ENCODE results near the gene ZNF76.
A peak's percentile ranks its signal among the peaks of the same experiment; 100 is the strongest.

The ZNF76 gene

GRCh38 chr6:35294308-35294945 is 34.9 kb downstream of the ZNF76 start:
- H2AK5ac ChIP-seq (ENCODE audit: low read length, severe bottlenecking): no peak overlapping the region
- 60% methylated on average over 9 of the region's 10 CpGs for WGBS

GRCh38 chr6:35295036-35295435 is 35.5 kb downstream of the ZNF76 start:
- Histone ChIP-seq H3K27ac (ENCODE audit: low read length, poor library complexity, severe bottlenecking) (no peak overlapping the region), H3K23ac (ENCODE audit: low read length in 2 of 2) (no peak overlapping the region), H3K4me2 (ENCODE audit: low read length, poor library complexity, severe bottlenecking) (no peak overlapping the region), H2BK5ac (ENCODE audit: low read depth, low read length, poor library complexity, severe bottlenecking) (no peak overlapping the region), H2AFZ (ENCODE audit: low read depth, low read length) (no peak overlapping the region), H3K36me3 (ENCODE audit: control insufficient read depth in 1 of 2, insufficient read depth in 2 of 2, low read depth in 1 of 2, low read length in 2 of 2) (peaks cover 56 to 63% of the 10 kb centered on the region in 2 experiments), H3K27me3 (ENCODE audit: control insufficient read depth in 1 of 2, insufficient read depth in 1 of 2, low read length in 2 of 2) (no peaks in the 10 kb centered on the region), H3K4me1 (ENCODE audit: control insufficient read depth, insufficient read depth, low read depth, low read length) (peaks cover 9% of the 10 kb centered on the region), H4K91ac (ENCODE audit: low read length) (no peak overlapping the region), H2BK12ac (ENCODE audit: low read length in 2 of 2) (no peak overlapping the region), H2BK15ac (ENCODE audit: low read depth, poor library complexity, severe bottlenecking) (no peak overlapping the region), H3K4ac (ENCODE audit: low read depth in 1 of 2, low read length in 2 of 2) (no peak overlapping the region), H3K9ac (ENCODE audit: low read length) (no peak overlapping the region), H2AK5ac (ENCODE audit: low read length, severe bottlenecking) (no peak overlapping the region), H3K79me1 (replicated peaks; ENCODE audit: low read length, poor library complexity, severe bottlenecking) (no peaks in the 10 kb centered on the region), H3K9me3 (ENCODE audit: control insufficient read depth, low read length) (no peaks in the 10 kb centered on the region), H3K14ac (ENCODE audit: low read length in 2 of 2) (no peak overlapping the region), H3K18ac (ENCODE audit: low read depth in 1 of 2, low read length in 2 of 2) (no peak overlapping the region), H4K8ac (ENCODE audit: low read length) (no peak overlapping the region), H2BK120ac (ENCODE audit: low read depth, low read length) (no peak overlapping the region), H3K4me3 (ENCODE audit: insufficient read depth in 1 of 2, low read depth in 1 of 2, low read length in 2 of 2) (no peak overlapping the region)
- 93% methylated on average over 2 of the region's 2 CpGs for WGBS
- DNase-seq: no peak

More at GRCh38 chr6:35294308-35294945, 34.9 kb downstream of the ZNF76 start:
- H3K23ac ChIP-seq (ENCODE audit: low read length in 2 of 2): no peak overlapping the region
- H3K14ac ChIP-seq (ENCODE audit: low read length in 2 of 2): no peak overlapping the region
- H3K18ac ChIP-seq (ENCODE audit: low read depth in 1 of 2, low read length in 2 of 2): no peak overlapping the region
- no peak overlapping the region for H3K4me3 ChIP-seq (ENCODE audit: insufficient read depth in 1 of 2, low read depth in 1 of 2, low read length in 2 of 2)
- no peak overlapping the region for H2BK15ac ChIP-seq (ENCODE audit: low read depth, poor library complexity, severe bottlenecking)
- H2BK120ac ChIP-seq (ENCODE audit: low read depth, low read length): no peak overlapping the region
- no peak overlapping the region for H4K91ac ChIP-seq (ENCODE audit: low read length)
- no peak overlapping the region for H2AFZ ChIP-seq (ENCODE audit: low read depth, low read length)
- no peak overlapping the region for H2BK12ac ChIP-seq (ENCODE audit: low read length in 2 of 2)
- peak; percentile 38 for DNase-seq
- H3K4me2 ChIP-seq (ENCODE audit: low read length, poor library complexity, severe bottlenecking): no peak overlapping the region
- no peak overlapping the region for H3K4ac ChIP-seq (ENCODE audit: low read depth in 1 of 2, low read length in 2 of 2)
- H3K36me3 ChIP-seq (ENCODE audit: control insufficient read depth in 1 of 2, insufficient read depth in 2 of 2, low read depth in 1 of 2, low read length in 2 of 2): peaks cover 63 to 70% of the 10 kb centered on the region in 2 experiments
- no peak overlapping the region for H4K8ac ChIP-seq (ENCODE audit: low read length)
- no peak overlapping the region for H3K27ac ChIP-seq (ENCODE audit: low read length, poor library complexity, severe bottlenecking)
- peaks cover 9% of the 10 kb centered on the region for H3K4me1 ChIP-seq (ENCODE audit: control insufficient read depth, insufficient read depth, low read depth, low read length)
- H3K9ac ChIP-seq (ENCODE audit: low read length): no peak overlapping the region
- H3K27me3 ChIP-seq (ENCODE audit: control insufficient read depth in 1 of 2, insufficient read depth in 1 of 2, low read length in 2 of 2): no peaks in the 10 kb centered on the region
- no peak overlapping the region for H2BK5ac ChIP-seq (ENCODE audit: low read depth, low read length, poor library complexity, severe bottlenecking)
- no peaks in the 10 kb centered on the region for H3K79me1 ChIP-seq (replicated peaks; ENCODE audit: low read length, poor library complexity, severe bottlenecking)
- H3K9me3 ChIP-seq (ENCODE audit: control insufficient read depth, low read length): no peaks in the 10 kb centered on the region

DNA sequence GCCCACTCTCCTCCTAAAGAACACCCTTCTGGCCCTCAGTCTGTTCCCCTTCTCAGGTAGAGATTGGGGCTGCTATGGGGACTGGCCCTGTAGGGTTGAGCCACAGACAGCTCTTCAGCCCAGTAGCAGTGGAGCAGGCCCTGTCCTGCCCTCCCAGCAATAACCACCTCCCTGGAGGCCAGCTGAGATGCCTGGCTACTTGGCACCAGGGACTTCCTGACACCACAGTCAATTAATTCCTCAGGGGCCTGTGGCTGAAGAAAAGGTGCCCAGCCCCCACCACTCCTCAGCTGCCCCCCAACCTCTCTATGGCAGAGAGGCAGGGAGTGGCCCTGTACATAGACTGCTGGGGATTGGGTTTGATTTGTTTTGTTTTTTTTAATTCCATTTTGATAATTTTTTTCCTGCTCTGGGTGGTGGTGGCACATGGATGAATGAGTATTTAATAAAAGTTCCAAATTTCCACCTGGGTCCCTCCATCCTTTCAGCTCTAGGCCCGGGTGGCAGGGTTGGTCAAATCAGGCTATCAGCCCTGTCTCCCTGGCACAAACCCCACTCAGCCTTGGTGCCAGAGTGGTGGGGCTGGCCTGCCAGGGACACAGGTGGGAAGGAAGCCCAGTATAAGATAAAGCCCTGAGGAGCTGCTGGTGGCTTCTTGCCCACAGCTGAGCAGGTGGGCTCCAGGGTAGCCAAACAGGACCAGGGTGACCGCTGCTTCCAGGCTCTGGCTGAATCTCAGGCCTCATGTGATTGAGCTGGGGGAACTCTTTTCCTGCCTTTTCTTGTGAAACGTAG is 36.2 kb downstream of the ZNF76 start:
- no peak overlapping the region for H2AK5ac ChIP-seq (ENCODE audit: low read length, severe bottlenecking)
- H3K9ac ChIP-seq (ENCODE audit: low read length): no peak overlapping the region
- no peak overlapping the region for H3K4me2 ChIP-seq (ENCODE audit: low read length, poor library complexity, severe bottlenecking)
- H3K9me3 ChIP-seq (ENCODE audit: control insufficient read depth, low read length): no peaks in the 10 kb centered on the region
- no peak overlapping the region for H4K91ac ChIP-seq (ENCODE audit: low read length)
- no peaks in the 10 kb centered on the region for H3K79me1 ChIP-seq (replicated peaks; ENCODE audit: low read length, poor library complexity, severe bottlenecking)
- no peak overlapping the region for H3K18ac ChIP-seq (ENCODE audit: low read depth in 1 of 2, low read length in 2 of 2)
- no peak overlapping the region for H4K8ac ChIP-seq (ENCODE audit: low read length)
- H3K4ac ChIP-seq (ENCODE audit: low read depth in 1 of 2, low read length in 2 of 2): no peak overlapping the region
- no peak overlapping the region for H3K27ac ChIP-seq (ENCODE audit: low read length, poor library complexity, severe bottlenecking)
- H2AFZ ChIP-seq (ENCODE audit: low read depth, low read length): no peak overlapping the region
- no peak for DNase-seq
- peaks cover 50 to 57% of the 10 kb centered on the region in 2 experiments for H3K36me3 ChIP-seq (ENCODE audit: control insufficient read depth in 1 of 2, insufficient read depth in 2 of 2, low read depth in 1 of 2, low read length in 2 of 2)
- H3K4me3 ChIP-seq (ENCODE audit: insufficient read depth in 1 of 2, low read depth in 1 of 2, low read length in 2 of 2): no peak overlapping the region
- no peak overlapping the region for H3K23ac ChIP-seq (ENCODE audit: low read length in 2 of 2)
- no peak overlapping the region for H2BK12ac ChIP-seq (ENCODE audit: low read length in 2 of 2)
- no peak overlapping the region for H2BK120ac ChIP-seq (ENCODE audit: low read depth, low read length)
- H2BK15ac ChIP-seq (ENCODE audit: low read depth, poor library complexity, severe bottlenecking): no peak overlapping the region
- H3K27me3 ChIP-seq (ENCODE audit: control insufficient read depth in 1 of 2, insufficient read depth in 1 of 2, low read length in 2 of 2): no peaks in the 10 kb centered on the region
- no peak overlapping the region for H2BK5ac ChIP-seq (ENCODE audit: low read depth, low read length, poor library complexity, severe bottlenecking)
- 100% methylated on average over 2 of the region's 3 CpGs for WGBS
- no peak overlapping the region for H3K14ac ChIP-seq (ENCODE audit: low read length in 2 of 2)
- peaks cover 9% of the 10 kb centered on the region for H3K4me1 ChIP-seq (ENCODE audit: control insufficient read depth, insufficient read depth, low read depth, low read length)

DNA sequence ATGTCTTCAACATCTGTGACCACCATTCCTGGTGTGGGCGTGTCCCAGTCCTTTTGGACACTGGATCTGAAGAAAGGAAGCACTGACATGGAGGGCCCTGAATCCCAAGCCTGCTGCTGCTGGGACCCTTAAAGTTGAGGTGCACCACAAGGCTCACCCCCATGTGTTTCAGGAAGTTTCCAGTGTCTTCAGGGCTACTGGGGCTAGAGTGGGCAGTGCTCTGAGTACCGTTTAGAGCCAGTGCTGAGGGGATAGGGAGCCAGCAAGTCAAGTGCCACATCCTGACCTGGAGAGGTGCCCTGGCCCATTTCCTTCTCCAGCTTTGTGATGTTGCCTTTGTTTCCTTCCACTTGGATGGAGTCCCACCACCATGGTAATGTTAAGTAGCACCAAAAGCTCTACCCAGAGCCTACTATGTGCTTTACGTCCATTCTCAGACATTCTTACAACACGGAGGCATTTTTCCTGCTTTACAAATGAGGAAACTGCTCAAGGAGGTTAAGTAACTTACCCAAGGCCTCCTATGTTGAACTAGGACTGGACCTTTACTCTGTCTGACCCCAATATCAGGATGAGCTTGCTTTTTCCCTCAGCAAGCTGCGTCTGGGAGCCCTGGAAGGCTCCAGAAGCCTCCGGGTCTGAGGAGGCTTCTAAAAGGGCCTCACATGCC is 37.5 kb downstream of the ZNF76 start:
- Histone ChIP-seq H4K91ac (ENCODE audit: low read length) (no peak overlapping the region), H3K36me3 (ENCODE audit: control insufficient read depth in 1 of 2, insufficient read depth in 2 of 2, low read depth in 1 of 2, low read length in 2 of 2) (peaks cover 36 to 43% of the 10 kb centered on the region in 2 experiments), H4K8ac (ENCODE audit: low read length) (no peak overlapping the region), H3K4me3 (ENCODE audit: insufficient read depth in 1 of 2, low read depth in 1 of 2, low read length in 2 of 2) (no peak overlapping the region), H3K23ac (ENCODE audit: low read length in 2 of 2) (no peak overlapping the region), H2BK5ac (ENCODE audit: low read depth, low read length, poor library complexity, severe bottlenecking) (no peak overlapping the region), H3K4ac (ENCODE audit: low read depth in 1 of 2, low read length in 2 of 2) (no peak overlapping the region), H3K18ac (ENCODE audit: low read depth in 1 of 2, low read length in 2 of 2) (no peak overlapping the region), H3K79me1 (replicated peaks; ENCODE audit: low read length, poor library complexity, severe bottlenecking) (no peaks in the 10 kb centered on the region), H3K14ac (ENCODE audit: low read length in 2 of 2) (no peak overlapping the region), H2BK12ac (ENCODE audit: low read length in 2 of 2) (no peak overlapping the region), H3K9me3 (ENCODE audit: control insufficient read depth, low read length) (no peaks in the 10 kb centered on the region), H2AFZ (ENCODE audit: low read depth, low read length) (no peak overlapping the region), H2AK5ac (ENCODE audit: low read length, severe bottlenecking) (no peak overlapping the region), H3K4me2 (ENCODE audit: low read length, poor library complexity, severe bottlenecking) (no peak overlapping the region), H3K9ac (ENCODE audit: low read length) (no peak overlapping the region), H2BK15ac (ENCODE audit: low read depth, poor library complexity, severe bottlenecking) (no peak overlapping the region), H3K27ac (ENCODE audit: low read length, poor library complexity, severe bottlenecking) (no peak overlapping the region), H3K27me3 (ENCODE audit: control insufficient read depth in 1 of 2, insufficient read depth in 1 of 2, low read length in 2 of 2) (no peaks in the 10 kb centered on the region), H2BK120ac (ENCODE audit: low read depth, low read length) (no peak overlapping the region), H3K4me1 (ENCODE audit: control insufficient read depth, insufficient read depth, low read depth, low read length) (peaks cover 9% of the 10 kb centered on the region)
- DNase-seq: no peak
- WGBS: 88% methylated on average over 6 of the region's 6 CpGs
